A549 (cell line): ENCODE data around the gene LBX2. TPM values are rescaled to one million over a fixed set of nuclear protein-coding genes. Genes with fewer than 3 reads are reported as not detected.

ENCODE experiments used
- ATAC-seq, 2 experiments: fragments of 200-7000 bp in 1 of 2; fragments of >200 bp in 1 of 2; cut with Nextera tagmentation in 1 of 2; cut with Tn5 transposase in 1 of 2; 3 replicates each; pipeline versions ENCODE4 v1.8.0 to v1.9.1; 2018 to 2020; ENCODE audit warnings: mild to moderate bottlenecking in 1 of 2, moderate library complexity in 1 of 2
- CTCF ChIA-PET: fragments of 300-600 bp; sonication (Branson Sonifier 250); formaldehyde crosslinking; extraction: SDS; loops from one replicate; lab custom pipeline; 2021; ENCODE audit warnings: antibody characterized with exemption, inconsistent platforms; lab: Yijun Ruan, JAX
- POLR2A ChIA-PET: fragments of 350-600 bp; formaldehyde crosslinking; extraction: SDS; loops from one replicate; lab custom pipeline; 2021; ENCODE audit warnings: antibody characterized with exemption, inconsistent platforms; lab: Yijun Ruan, JAX
- DNase-seq, 2 experiments: peaks; one replicate each; pipeline versions ENCODE4 v3.0.0 to v3.0.0-alpha.2; 2011 to 2016; ENCODE audit warnings: low read depth in 1 of 2, low spot score in 1 of 2
- FAIRE-seq: peaks from 2 replicates; lab custom pipeline; 2011; peaks lifted over from hg19 to GRCh38; lab: Jason Lieb, UNC
- H3K27ac ChIP-seq, 2 experiments: fragments of >200 bp; sonication (Bioruptor Twin); formaldehyde crosslinking; 3 replicates each; pipeline ENCODE4 v1.5.1; 2016 to 2017
- H3K4me1 ChIP-seq: fragments of >200 bp; sonication (Bioruptor Twin); formaldehyde crosslinking; 3 replicates; pipeline ENCODE4 v1.6.1; 2016
- H3K4me2 ChIP-seq: fragments of >200 bp; sonication (Bioruptor Twin); formaldehyde crosslinking; 3 replicates; pipeline ENCODE4 v1.6.1; 2016
- H3K4me3 ChIP-seq: fragments of >200 bp; sonication (Bioruptor Twin); formaldehyde crosslinking; 3 replicates; pipeline ENCODE4 v1.5.1; 2016
- H3K9me3 ChIP-seq: fragments of >200 bp; sonication (Bioruptor Twin); formaldehyde crosslinking; 3 replicates; pipeline ENCODE4 v1.6.1; 2016
- BCL3 ChIP-seq: fragments of >200 bp; sonication (Bioruptor Twin); formaldehyde crosslinking; IDR thresholded peaks from 3 replicates; pipeline ENCODE4 v1.6.1; 2016
- BHLHE40 ChIP-seq: IDR thresholded peaks from 2 replicates; pipeline ENCODE4 v1.6.1; 2012; ENCODE audit warnings: low read depth, low read length, inconsistent platforms
- CBX2 ChIP-seq: fragments of 200-600 bp; sonication (generic); IDR thresholded peaks from 2 replicates; pipeline ENCODE4 v1.6.1; 2016; ENCODE audit warnings: low read depth, mild to moderate bottlenecking, borderline replicate concordance
- CHD4 ChIP-seq: fragments of 200-600 bp; sonication (generic); IDR thresholded peaks from 2 replicates; pipeline ENCODE4 v1.6.1; 2016; ENCODE audit warnings: antibody characterized with exemption, mild to moderate bottlenecking, borderline replicate concordance
- CTCF ChIP-seq: fragments of >200 bp; sonication (Bioruptor Twin); formaldehyde crosslinking; IDR thresholded peaks from 3 replicates; pipeline ENCODE4 v1.5.1; 2016
- EHMT2 ChIP-seq: fragments of 200-600 bp; sonication (generic); IDR thresholded peaks from 2 replicates; pipeline ENCODE4 v1.6.1; 2016; ENCODE audit warnings: antibody characterized with exemption, low read depth, mild to moderate bottlenecking, moderate library complexity
- ESRRA ChIP-seq: fragments of 150-350 bp; IDR thresholded peaks from 2 replicates; pipeline ENCODE4 v1.6.1; 2014; ENCODE audit warnings: mild to moderate bottlenecking, low read length, borderline replicate concordance
- FOSL2 ChIP-seq, 2 experiments: fragments of 450-650 bp in 1 of 2; fragments of >200 bp in 1 of 2; sonication (Bioruptor Twin) in 1 of 2; formaldehyde crosslinking; IDR thresholded peaks; 2 replicates each; pipeline versions ENCODE4 v1.5.0 to v1.6.1; 2016 to 2020; ENCODE audit warnings: mild to moderate bottlenecking in 1 of 2, moderate library complexity in 1 of 2
- FOXS1 ChIP-seq: fragments of 250-450 bp; sonication (Bioruptor Pico); IDR thresholded peaks from 2 replicates; pipeline ENCODE4 v1.5.0; 2020; ENCODE audit warnings: mild to moderate bottlenecking, moderate library complexity
- GATA3 ChIP-seq: IDR thresholded peaks from 2 replicates; pipeline ENCODE4 v1.6.1; 2012; ENCODE audit warnings: borderline replicate concordance
- HES2 ChIP-seq: fragments of >200 bp; sonication (Bioruptor Twin); formaldehyde crosslinking; IDR thresholded peaks from 2 replicates; pipeline ENCODE4 v1.6.1; 2016
- HMGXB4 ChIP-seq: fragments of 250-450 bp; sonication (Bioruptor Pico); IDR thresholded peaks from 2 replicates; pipeline ENCODE4 v1.5.0; 2021; ENCODE audit warnings: mild to moderate bottlenecking, moderate library complexity, borderline replicate concordance
- JUNB ChIP-seq: fragments of >200 bp; sonication (Bioruptor Twin); formaldehyde crosslinking; IDR thresholded peaks from 2 replicates; pipeline ENCODE4 v1.6.1; 2016
- KDM1A ChIP-seq: fragments of 200-600 bp; sonication (generic); IDR thresholded peaks from 2 replicates; pipeline ENCODE4 v1.6.1; 2016; ENCODE audit warnings: low read depth, mild to moderate bottlenecking
- KDM5A ChIP-seq: fragments of 200-600 bp; sonication (generic); IDR thresholded peaks from 2 replicates; pipeline ENCODE4 v1.6.1; 2016; ENCODE audit warnings: antibody characterized with exemption, mild to moderate bottlenecking
- NFE2L2 ChIP-seq: fragments of 150-350 bp; conservative IDR thresholded peaks from 2 replicates; pipeline ENCODE4 v1.6.1; 2014; ENCODE audit warnings: low read length
- PBX3 ChIP-seq: IDR thresholded peaks from 2 replicates; pipeline ENCODE4 v1.6.1; 2012
- POLR2AphosphoS2 ChIP-seq: conservative IDR thresholded peaks from 2 replicates; pipeline ENCODE4 v1.6.1; 2012; ENCODE audit warnings: low read length, improper control_type of control experiment, inconsistent platforms
- RAD21 ChIP-seq, 2 experiments: fragments of >200 bp in 1 of 2; sonication (Bioruptor Twin) in 1 of 2; formaldehyde crosslinking in 1 of 2; IDR thresholded peaks in 1 of 2; conservative IDR thresholded peaks in 1 of 2; 2 replicates in 1 of 2; 3 replicates in 1 of 2; pipeline ENCODE4 v1.6.1; 2012 to 2018; ENCODE audit warnings: inconsistent platforms in 1 of 2
- TFCP2L1 ChIP-seq: fragments of 250-450 bp; sonication (Bioruptor Pico); IDR thresholded peaks from 2 replicates; pipeline ENCODE4 v1.5.0; 2021; ENCODE audit warnings: mild to moderate bottlenecking
- WGBS: methylation state at CpG from one replicate; pipeline ENCODE4 v1.1.6; 2017; ENCODE audit errors: missing lambda C conversion rate; 5-methylcytosine and 5-hydroxymethylcytosine counted together
- polyA plus RNA-seq, 4 experiments: library from polyadenylated mRNA; depleted of rRNA in 3 of 4; stranded (reverse); fragments of >200 nt; fragmentation: RNase III in 1 of 4; extraction: RNeasy Plus Mini Kit Qiagen cat#74134 plus additional on column Dnase treatment in 1 of 4; gene quantifications; 2 replicates in 3 of 4; 3 replicates in 1 of 4; pipeline ENCODE4 v1.2.3, GENCODE V29; 2011 to 2017

LBX2 gene
- polyA plus RNA-seq, 2 of the 4 experiments (the other 2 are of a cell fraction), result 0.84 to 2.4 TPM

- no peak for TF ChIP-seq JUNB
- no peak for FAIRE-seq
- 54% methylated on average over 11 of the region's 11 CpGs for WGBS
- no peak for DNase-seq
- Histone ChIP-seq H3K9me3 (no peaks in the 10 kb centered on the region), H3K4me1 (peaks cover 14% of the 10 kb centered on the region; the same call in 2 of the 3 replicates), H3K4me2 (no peak overlapping the region), H3K4me3 (no peak overlapping the region), H3K27ac (no peak overlapping the region)
- POLR2A ChIA-PET, result no interaction called here
- no peak for ATAC-seq
- CTCF ChIA-PET, result interaction anchor here (5.0 kb wide), 2 partner anchors 20 to 76 kb away, joined by 38 to 39 read pairs; partner anchors contain the start of genes AUP1 and HTRA2
These were observed 11.9 kb upstream of the LBX2 start for GRCh38 chr2:74511104-74511989.

- Histone ChIP-seq H3K27ac (no peak overlapping the region), H3K9me3 (no peaks in the 10 kb centered on the region)
- DNase-seq (no peak), ATAC-seq (no peak)
- CTCF ChIA-PET, result interaction anchor here (2.4 to 5.0 kb wide), 3 partner anchors 21 to 77 kb away, joined by 12 to 39 read pairs (median 38); partner anchors contain the start of genes AUP1, CCDC142, HTRA2 and TTC31
- TF ChIP-seq JUNB (no peak), EHMT2 (no peak), TFCP2L1 (no peak), CTCF (no peak), KDM5A (no peak), GATA3 (no peak), HES2 (no peak), CBX2 (no peak), CHD4 (no peak), FOXS1 (CRISPR knock-in tag) (no peak), POLR2AphosphoS2 (no peak), RAD21 (conservative IDR thresholded peaks at IDR 0.05 in 1 of 2, IDR thresholded peaks at IDR 0.05 in 1 of 2) (no peak), FOSL2 (IDR thresholded peaks at IDR 0.05) (no peak), FOSL2 (CRISPR knock-in tag; IDR thresholded peaks at IDR 0.05) (no peak), ESRRA (no peak)
- TF ChIP-seq, all 56 proteins: peak for 0
- peaks cover 25% of the 10 kb centered on the region for H3K4me1 ChIP-seq
- POLR2A ChIA-PET, result interaction anchor here (1.0 kb wide), 1 partner anchor 16 kb away, joined by 4 read pairs; the partner anchor contains the start of gene DQX1
- FAIRE-seq, result no peak
- no peak overlapping the region for H3K4me3 ChIP-seq
- 80% methylated on average over 4 of the region's 4 CpGs for WGBS
- no peak overlapping the region for H3K4me2 ChIP-seq
These were observed 10.9 kb upstream of the LBX2 start for GRCh38 chr2:74510272-74510671.

- Histone ChIP-seq H3K4me2 (peak overlapping the region; percentile 93), H3K27ac (peak overlapping the region; percentile 95 to 99), H3K4me1 (peaks cover 28% of the 10 kb centered on the region), H3K9me3 (no peaks in the 10 kb centered on the region), H3K4me3 (peak overlapping the region; percentile 78)
- ChIA-PET POLR2A (interaction anchor here (0.9 to 1.2 kb wide), 2 partner anchors 22 to 25 kb away, joined by 4 to 5 read pairs; partner anchors contain the start of genes AUP1 and HTRA2), CTCF (interaction anchor here (0.5 to 5.0 kb wide), 7 partner anchors 10 to 85 kb away, joined by 3 to 39 read pairs (median 5); partner anchors contain the start of genes AUP1 and HTRA2)
- ATAC-seq (peak; percentile 1 to 11; a peak in 4 of 6 replicates), DNase-seq (no peak), FAIRE-seq (no peak)
- 52% methylated on average over 26 of the region's 38 CpGs for WGBS
- no peak for TF ChIP-seq HMGXB4 (CRISPR knock-in tag)
- TF ChIP-seq BCL3, result no peak
- TF ChIP-seq KDM1A, result no peak
- TF ChIP-seq PBX3, result no peak
- no peak for TF ChIP-seq NFE2L2
- no peak for TF ChIP-seq BHLHE40
- no peak for TF ChIP-seq CTCF
- no peak for TF ChIP-seq CHD4
- no peak for TF ChIP-seq GATA3
These were observed 8.6 kb upstream of the LBX2 start for GRCh38 chr2:74507926-74508520.
